Aorta (tissue), 5 donors: ENCODE results near the gene CPNE1. TPM values are rescaled to one million over a fixed set of nuclear protein-coding genes. Genes with fewer than 3 reads are reported as not detected.
"Not testable (repeated sequence)": the region's sequence is repeated elsewhere in the genome, so short reads cannot be mapped to it uniquely, and the experiment has no call there.

Experiments
- ATAC-seq: fragments of 200-7000 bp; cut with Tn5 transposase; one replicate; pipeline ENCODE4 v1.9.1; 2022; ENCODE audit warnings: moderate library complexity; ENCODE audit not compliant: low FRiP score
- DNase-seq, 2 donors: peaks; one replicate each; pipeline ENCODE4 v3.0.0-alpha.2; 2020
- H3K27ac ChIP-seq, 2 donors: one replicate each; pipeline ENCODE4 v1.5.1; 2013; ENCODE audit warnings: low read length in 2 of 2, mild to moderate bottlenecking in 2 of 2, moderate library complexity in 2 of 2, control low read depth in 1 of 2, inconsistent platforms in 1 of 2, low read depth in 1 of 2
- H3K27me3 ChIP-seq, 2 donors: one replicate each; pipeline ENCODE4 v1.6.1; 2013; ENCODE audit warnings: control low read depth in 1 of 2, low read length in 1 of 2, mild to moderate bottlenecking in 1 of 2, moderate library complexity in 1 of 2; ENCODE audit not compliant: insufficient read depth in 2 of 2, control insufficient read depth in 1 of 2
- H3K36me3 ChIP-seq, 2 donors: one replicate each; pipeline ENCODE4 v1.6.1; 2013; ENCODE audit warnings: control low read depth in 1 of 2, low read length in 1 of 2, mild to moderate bottlenecking in 1 of 2; ENCODE audit not compliant: insufficient read depth in 2 of 2, control insufficient read depth in 1 of 2
- H3K4me1 ChIP-seq, 2 donors: one replicate each; pipeline ENCODE4 v1.6.1; 2013; ENCODE audit warnings: low read length in 2 of 2, control low read depth in 1 of 2, mild to moderate bottlenecking in 1 of 2, moderate library complexity in 1 of 2; ENCODE audit not compliant: insufficient read depth in 2 of 2, control insufficient read depth in 1 of 2
- H3K4me3 ChIP-seq, 2 donors: one replicate each; pipeline ENCODE4 v1.5.1; 2013; ENCODE audit warnings: low read length in 2 of 2, control low read depth in 1 of 2, mild to moderate bottlenecking in 1 of 2
- H3K9me3 ChIP-seq: one replicate; pipeline ENCODE4 v1.6.1; 2013; ENCODE audit warnings: mild to moderate bottlenecking, low read length; ENCODE audit not compliant: control insufficient read depth
- WGBS, 2 donors: extraction: QIAGEN DNeasy Blood & Tissue Kit; methylation state at CpG; one replicate each; pipeline ENCODE4 v1.1.7; 2013; 5-methylcytosine and 5-hydroxymethylcytosine counted together
- intact Hi-C, 2 donors: fragments of 100-400 bp; cut with DNase I; formaldehyde crosslinking; loops; one replicate each; pipeline versions ENCODE4 v1.14.2 to v1.15.0; 2022
- long read RNA-seq, 2 donors: library from polyadenylated mRNA; unstranded; transcript quantifications; one replicate each; pipeline ENCODE4 v2.0.0, GENCODE V29; 2020 to 2021
- polyA plus RNA-seq, 2 donors: library from polyadenylated mRNA; stranded (reverse); fragments of 200-250 nt; gene quantifications; one replicate each; pipeline ENCODE4 v1.2.3, GENCODE V29; 2013
- total RNA-seq, 2 donors: library from RNA; stranded (reverse); fragmentation: NEBNext Ultra II Directional; extraction: Animal tissue kit (Norgen Biotek cat#: 25700); gene quantifications; one replicate each; pipeline ENCODE4 v1.2.1, GENCODE V29; 2021
- donor health status: healthy with polysubstance abuse.
- donor health status: Bipolar disorder and iron deficiency.
- donor health status: DM: no; HTN: no; CAD: no.
- donor health status: DM: no; HTN: no; CAD: no.
- donor health status: DM: yes; HTN: yes; CAD: no.

Gene CPNE1
- total RNA-seq (100 to 1,000 TPM; 176 to 204 TPM), polyA plus RNA-seq (100 to 1,000 TPM in 1 of 2 donors, 10 to 100 TPM in 1; 79.0 to 265 TPM)
- long read RNA-seq, donor 1, transcript CPNE1-204 (16 exons, 1,928 nt), result major isoform, 134 of 335 reads
- long read RNA-seq, donor 1, transcript CPNE1-203 (16 exons, 1,695 nt), result minor isoform, 5 of 335 reads
- long read RNA-seq, donor 1, transcript CPNE1-202 (18 exons, 2,147 nt), result minor isoform, 5 of 335 reads
- long read RNA-seq, donor 1, partial matches to known transcripts, result 29 of 335 reads
- long read RNA-seq, donor 1, other reads (novel, unspliced or antisense), result 158 of 335 reads
- long read RNA-seq, donor 2, transcript CPNE1-204 (16 exons, 1,928 nt), result major isoform, 23 of 71 reads
- long read RNA-seq, donor 2, partial matches to known transcripts, result 23 of 71 reads
- long read RNA-seq, donor 2, other reads (novel, unspliced or antisense), result 21 of 71 reads

GRCh38 chr20:35664466-35665206 lies at the start of gene CPNE1, which contains the start of gene RBM12:
Gene CPNE1, minus strand, starts transcription at chr20:35664900. Its CDS starts 31,977 bp downstream, at chr20:35632923.
Gene RBM12, minus strand, starts transcription at chr20:35664900. Its CDS starts 9,578 bp downstream, at chr20:35655322.
- no peaks in the 10 kb centered on the region for H3K27me3 ChIP-seq
- no peaks in the 10 kb centered on the region for H3K9me3 ChIP-seq
- intact Hi-C loops, result loop anchor here in 1 of 2 donors (5.0 kb wide), 1 partner anchor 47 kb away; the partner anchor contains the start of gene SPAG4
- DNase-seq, result peak; percentile 96 to 97
- 0 to 1% methylated on average over 58 to 61 of the region's 61 CpGs for WGBS, 2 donors
- peak within 1 kb of the TSS; percentile 77 to 84 for H3K4me3 ChIP-seq
- peak; percentile 97 for ATAC-seq
- H3K36me3 ChIP-seq, result peaks cover 0 to 3% of the 10 kb centered on the region in 2 donors
- H3K4me1 ChIP-seq, result peaks cover 0 to 6% of the 10 kb centered on the region in 2 donors
- peak within 1 kb of the TSS; percentile 63 to 93 for H3K27ac ChIP-seq

- intact Hi-C loops, result no loop called here
- H3K36me3 ChIP-seq, result peaks cover 3 to 15% of the 10 kb centered on the region in 2 donors
Measured at GRCh38 chr20:35714127-35714526, 49.4 kb upstream of the CPNE1 start.

GRCh38 chr20:35713120-35713519 lies 48.4 kb upstream of the CPNE1 start:
- H3K4me1 ChIP-seq, H3K27ac ChIP-seq, intact Hi-C loops, H3K27me3 ChIP-seq, H3K4me3 ChIP-seq, ATAC-seq, H3K9me3 ChIP-seq: not testable (repeated sequence)
- 89 to 90% methylated on average over 9 of the region's 9 CpGs for WGBS, 2 donors
- H3K36me3 ChIP-seq, result peaks cover 3 to 15% of the 10 kb centered on the region in 2 donors
- DNase-seq, result peak in 1 of 2 donors; percentile 15

More at GRCh38 chr20:35714127-35714526, 49.4 kb upstream of the CPNE1 start:
- H3K4me1 ChIP-seq, result peaks cover 0 to 2% of the 10 kb centered on the region in 2 donors
- ATAC-seq (no peak), DNase-seq (no peak)
- H3K4me3 ChIP-seq, result no peak overlapping the region
- 60 to 72% methylated on average over 4 of the region's 4 CpGs for WGBS, 2 donors
- no peaks in the 10 kb centered on the region for H3K9me3 ChIP-seq
- no peak overlapping the region for H3K27ac ChIP-seq
- no peaks in the 10 kb centered on the region for H3K27me3 ChIP-seq

- ATAC-seq, result no peak
- no peak for DNase-seq
- no peak overlapping the region for H3K27ac ChIP-seq
- 65% methylated on average over 6 of the region's 6 CpGs for WGBS, 2 donors
- H3K4me3 ChIP-seq, result no peak overlapping the region
- H3K4me1 ChIP-seq, result peaks cover 0 to 2% of the 10 kb centered on the region in 2 donors
- H3K9me3 ChIP-seq, result no peaks in the 10 kb centered on the region
- no peaks in the 10 kb centered on the region for H3K27me3 ChIP-seq
- intact Hi-C loops, result no loop called here
- peaks cover 3 to 15% of the 10 kb centered on the region in 2 donors for H3K36me3 ChIP-seq
Measured at GRCh38 chr20:35711588-35712209, 47.0 kb upstream of the CPNE1 start.

GRCh38 chr20:35710884-35711587 lies 46.3 kb upstream of the CPNE1 start:
- 57 to 64% methylated on average over 6 of the region's 6 CpGs for WGBS, 2 donors
- H3K4me3 ChIP-seq, result no peak overlapping the region
- H3K9me3 ChIP-seq, result no peaks in the 10 kb centered on the region
- DNase-seq (no peak), ATAC-seq (no peak)
- H3K27me3 ChIP-seq, result no peaks in the 10 kb centered on the region
- peaks cover 3 to 15% of the 10 kb centered on the region in 2 donors for H3K36me3 ChIP-seq
- no peak overlapping the region for H3K27ac ChIP-seq
- H3K4me1 ChIP-seq, result peaks cover 0 to 2% of the 10 kb centered on the region in 2 donors
- intact Hi-C loops, result no loop called here

- Histone ChIP-seq H3K4me3 (no peak overlapping the region), H3K9me3 (no peaks in the 10 kb centered on the region), H3K36me3 (peaks cover 3 to 11% of the 10 kb centered on the region in 2 donors), H3K27ac (no peak overlapping the region), H3K27me3 (no peaks in the 10 kb centered on the region), H3K4me1 (no peaks in the 10 kb centered on the region)
- ATAC-seq (no peak), DNase-seq (no peak)
- intact Hi-C loops, result no loop called here
Measured at GRCh38 chr20:35710039-35710438, 45.3 kb upstream of the CPNE1 start.

GRCh38 chr20:35709259-35709658 lies 44.6 kb upstream of the CPNE1 start:
- Histone ChIP-seq H3K36me3 (peaks cover 0 to 11% of the 10 kb centered on the region in 2 donors), H3K27ac (no peak overlapping the region), H3K27me3 (no peaks in the 10 kb centered on the region), H3K9me3 (no peaks in the 10 kb centered on the region), H3K4me1 (no peaks in the 10 kb centered on the region), H3K4me3 (no peak overlapping the region)
- DNase-seq (no peak), ATAC-seq (no peak)
- intact Hi-C loops, result no loop called here
- 78 to 79% methylated on average over 1 of the region's 1 CpG for WGBS, 2 donors

GRCh38 chr20:35708502-35708901 lies 43.8 kb upstream of the CPNE1 start:
- Histone ChIP-seq H3K36me3 (peaks cover 0 to 9% of the 10 kb centered on the region in 2 donors), H3K27ac (no peak overlapping the region), H3K4me1 (no peaks in the 10 kb centered on the region), H3K27me3 (no peaks in the 10 kb centered on the region), H3K4me3 (no peak overlapping the region), H3K9me3 (no peaks in the 10 kb centered on the region)
- DNase-seq (no peak), ATAC-seq (no peak)
- intact Hi-C loops, result no loop called here
- 35% methylated on average over 1 of the region's 1 CpG for WGBS, 2 donors
